Pancreas (tissue), 10 donors: Measurements from ENCODE around the gene REG3G. TPM values are rescaled to one million over a fixed set of nuclear protein-coding genes. Genes with fewer than 3 reads are reported as not detected.

ENCODE experiments used
- ATAC-seq, 4 donors: fragments of 200-7000 bp; cut with Tn5 transposase; one replicate each; pipeline versions ENCODE4 v1.8.0 to v1.9.1; 2020; ENCODE audit warnings: mild to moderate bottlenecking in 4 of 4, moderate library complexity in 4 of 4
- DNase-seq, 6 donors: peaks; one replicate each; pipeline ENCODE4 v3.0.0-alpha.2; 2020
- FAIRE-seq: peaks from 2 replicates; lab custom pipeline; 2012; peaks lifted over from hg19 to GRCh38; lab: Jason Lieb, UNC
- H3K27ac ChIP-seq, 4 donors: fragments of 200-600 bp; sonication (generic); 1 replicate in 3 of 4; 2 replicates in 1 of 4; pipeline versions ENCODE4 v1.5.0 to v1.8.0; 2020
- H3K27me3 ChIP-seq, 4 donors: fragments of 200-600 bp; one replicate each; pipeline ENCODE4 v1.8.0; 2021
- H3K36me3 ChIP-seq, 3 donors: fragments of 200-600 bp; sonication (generic) in 1 of 3; one replicate each; pipeline versions ENCODE4 v1.5.0 to v1.8.0; 2020 to 2021
- H3K4me1 ChIP-seq, 3 donors: fragments of 200-600 bp; one replicate each; pipeline ENCODE4 v1.8.0; 2021
- H3K4me3 ChIP-seq, 4 donors: fragments of 200-600 bp; sonication (generic) in 2 of 4; one replicate each; pipeline versions ENCODE4 v1.5.0 to v1.8.0; 2020 to 2021
- H3K9me3 ChIP-seq, 4 donors: fragments of 200-600 bp; one replicate each; pipeline ENCODE4 v1.8.0; 2021
- CTCF ChIP-seq, 4 donors: fragments of 200-600 bp; sonication (generic) in 3 of 4; IDR thresholded peaks; one replicate each; pipeline versions ENCODE4 v1.5.0 to v1.8.0; 2021; ENCODE audit warnings: antibody characterized with exemption in 4 of 4
- WGBS, 2 donors: extraction: QIAGEN DNeasy Blood & Tissue Kit; methylation state at CpG; one replicate each; pipeline ENCODE4 v1.1.7; 2013; 5-methylcytosine and 5-hydroxymethylcytosine counted together
- intact Hi-C, 3 donors: fragments of 100-400 bp; cut with DNase I; formaldehyde crosslinking; loops; one replicate each; pipeline versions ENCODE4 v1.11.1 to v1.14.2; 2022
- polyA plus RNA-seq, 2 donors: library from polyadenylated mRNA; stranded (reverse); fragments of 200-250 nt; gene quantifications; one replicate each; pipeline ENCODE4 v1.2.3, GENCODE V29; 2013
- total RNA-seq, 6 donors: library from RNA; stranded (reverse); fragmentation: NEBNext Ultra II Directional in 4 of 6; extraction: Animal tissue kit (Norgen Biotek cat#: 25700) in 4 of 6; gene quantifications; one replicate each; pipeline versions ENCODE4 v1.2.1 to v1.2.4, GENCODE V29; 2021 to 2023
- donor health status: healthy with polysubstance abuse.
- donor health status: DM: no; HTN: no; CAD: no; lungs with moderate emphysema.
- donor health status: DM: no; HTN: no; CAD: no.
- donor health status: control.
- donor health status: control.
- donor health status: Bipolar disorder and iron deficiency.
- donor health status: DM: yes; HTN: yes; CAD: no.
- donor health status: DM: no; HTN: no; CAD: no.
- donor health status: DM: no; HTN: no; CAD: no.
- donor health status: DM: yes; HTN: yes; CAD: no.

REG3G gene
- total RNA-seq, result 1,000 to 10,000 TPM in 4 of 6 donors, 100 to 1,000 TPM in 1, 10 to 100 TPM in 1; 46.6 to 5,387 (median 1,714) TPM
- 100 to 1,000 TPM in 1 of 2 donors, 10 to 100 TPM in 1; 73.2 to 997 TPM for polyA plus RNA-seq

- no peak for FAIRE-seq
- H3K9me3 ChIP-seq, result no peaks in the 10 kb centered on the region
- H3K4me1 ChIP-seq, result peaks cover 8 to 24% (median 15%) of the 10 kb centered on the region in 3 donors
- intact Hi-C loops, result loop anchor here in 1 of 3 donors (10.0 kb wide), 1 partner anchor 99 kb away; the partner anchor contains the start of gene REG1A
- no peak for TF ChIP-seq CTCF (IDR thresholded peaks at IDR 0.05)
- H3K4me3 ChIP-seq, result peak within 1 kb of the TSS in 2 of 4 donors; percentile 10 to 41
- WGBS, 2 donors, result 10 to 11% methylated on average over 3 of the region's 3 CpGs
- ATAC-seq, result peak; percentile 74 to 94 (median 83)
- no peaks in the 10 kb centered on the region for H3K36me3 ChIP-seq
- H3K27me3 ChIP-seq, result no peaks in the 10 kb centered on the region
- H3K27ac ChIP-seq, result peak within 1 kb of the TSS in 3 of 4 donors; percentile 16 to 69 (median 64)
- peak in 4 of 6 donors; percentile 28 to 82 (median 78) for DNase-seq
Observed at GRCh38 chr2:79025421-79025820, at the start of gene REG3G. Gene REG3G, plus strand, starts transcription at chr2:79025702. Its CDS starts 392 bp downstream, at chr2:79026094.

GRCh38 chr2:78977661-78978145 is 47.8 kb upstream of the REG3G start:
- WGBS, 2 donors, result 59% methylated on average over 4 of the region's 4 CpGs
- no peak for DNase-seq
- Histone ChIP-seq H3K4me1 (no peaks in the 10 kb centered on the region), H3K36me3 (no peaks in the 10 kb centered on the region), H3K27ac (no peak overlapping the region), H3K9me3 (no peaks in the 10 kb centered on the region), H3K4me3 (no peak overlapping the region), H3K27me3 (no peaks in the 10 kb centered on the region)
- intact Hi-C loops, result no loop called here
- FAIRE-seq, result no peak
- ATAC-seq, result peak in 1 of 4 donors; percentile 42
- no peak for TF ChIP-seq CTCF (IDR thresholded peaks at IDR 0.05)

- no peak for FAIRE-seq
- no peak for DNase-seq
- Histone ChIP-seq H3K4me1 (no peaks in the 10 kb centered on the region), H3K27me3 (no peaks in the 10 kb centered on the region), H3K9me3 (no peaks in the 10 kb centered on the region), H3K27ac (no peak overlapping the region), H3K4me3 (no peak overlapping the region), H3K36me3 (no peaks in the 10 kb centered on the region)
- no peak for ATAC-seq
- intact Hi-C loops, result no loop called here
- TF ChIP-seq CTCF (IDR thresholded peaks at IDR 0.05), result no peak
Observed at GRCh38 chr2:78978340-78978739, 47.2 kb upstream of the REG3G start.

GRCh38 chr2:78979380-78980151 is 45.9 kb upstream of the REG3G start:
- no peak overlapping the region for H3K4me3 ChIP-seq
- intact Hi-C loops, result no loop called here
- H3K27ac ChIP-seq, result no peak overlapping the region
- TF ChIP-seq CTCF (IDR thresholded peaks at IDR 0.05), result peak; percentile 57 to 81 (median 69)
- H3K4me1 ChIP-seq, result no peaks in the 10 kb centered on the region
- FAIRE-seq (no peak), DNase-seq (peak in 5 of 6 donors; percentile 17 to 74 (median 53)), ATAC-seq (peak in 3 of 4 donors; percentile 82 to 88 (median 83))
- H3K27me3 ChIP-seq, result no peaks in the 10 kb centered on the region
- no peaks in the 10 kb centered on the region for H3K36me3 ChIP-seq
- H3K9me3 ChIP-seq, result no peaks in the 10 kb centered on the region
- WGBS, 2 donors, result 26 to 37% methylated on average over 9 of the region's 9 CpGs

GRCh38 chr2:78980152-78980465 is 45.4 kb upstream of the REG3G start:
- no peak for TF ChIP-seq CTCF (IDR thresholded peaks at IDR 0.05)
- WGBS, 2 donors, result 17 to 31% methylated on average over 1 of the region's 1 CpG
- Histone ChIP-seq H3K27ac (no peak overlapping the region), H3K4me3 (no peak overlapping the region), H3K9me3 (no peaks in the 10 kb centered on the region), H3K36me3 (no peaks in the 10 kb centered on the region), H3K4me1 (no peaks in the 10 kb centered on the region), H3K27me3 (no peaks in the 10 kb centered on the region)
- FAIRE-seq, result no peak
- intact Hi-C loops, result no loop called here
- no peak for ATAC-seq
- DNase-seq, result no peak
